Hematopoietic multipotent progenitor cell treated with erythropoietin and hydrocortisone succinate and interleukin-3 and kit ligand, for 17 days (in vitro differentiated cells): ENCODE data around the gene LCE2C.

Experiments used
- DNase-seq: peaks from one replicate; pipeline ENCODE4 v3.0.0-alpha.2; 2015; ENCODE audit warnings: low spot score

Gene LCE2C

DNA sequence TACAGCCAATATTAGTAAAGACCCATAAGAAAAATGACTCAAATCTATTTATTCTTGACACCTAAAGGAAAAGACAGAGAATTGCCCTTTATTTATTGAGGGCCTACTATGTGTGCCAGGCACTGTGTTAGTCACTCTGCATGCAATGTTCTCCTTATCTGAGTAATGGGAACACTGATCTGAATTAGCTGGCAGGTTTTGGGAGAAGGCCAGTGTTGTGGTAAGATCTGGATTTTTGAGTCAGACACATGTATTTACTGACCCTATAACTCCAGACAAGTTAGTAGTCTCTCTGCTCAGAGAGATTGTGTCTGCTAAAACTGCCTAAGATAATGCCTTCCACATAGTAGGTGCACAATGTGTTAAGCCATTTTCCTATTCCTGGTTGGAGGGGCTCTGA lies 50.2 kb downstream of the LCE2C start:
- DNase-seq: no peak
